ENCODE results near the gene JOSD2. TPM values are rescaled to one million over a fixed set of nuclear protein-coding genes. Genes with fewer than 3 reads are reported as not detected.
"Not testable (repeated sequence)": the region's sequence is repeated elsewhere in the genome, so short reads cannot be mapped to it uniquely, and the experiment has no call there.

Gene JOSD2
- total RNA-seq, 1 experiment from 2014 or later, result 17.7 TPM

DNA sequence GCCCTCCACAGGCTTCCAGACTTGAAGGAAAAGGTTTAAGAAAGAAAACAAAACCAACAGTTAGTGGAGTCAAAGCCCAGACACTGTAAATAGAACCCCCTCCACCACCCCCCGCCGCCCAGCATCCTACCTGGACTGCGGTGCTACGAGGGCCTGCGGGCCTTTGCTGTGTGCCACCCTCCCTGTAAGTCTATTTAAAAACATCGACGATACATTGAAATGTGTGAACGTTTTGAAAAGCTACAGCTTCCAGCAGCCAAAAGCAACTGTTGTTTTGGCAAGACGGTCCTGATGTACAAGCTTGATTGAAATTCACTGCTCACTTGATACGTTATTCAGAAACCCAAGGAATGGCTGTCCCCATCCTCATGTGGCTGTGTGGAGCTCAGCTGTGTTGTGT lies 28.1 kb downstream of the JOSD2 start:
- H3K27ac ChIP-seq, result no peak overlapping the region
- H3K4me1 ChIP-seq, result no peaks in the 10 kb centered on the region
- no peak for DNase-seq
- no peaks in the 10 kb centered on the region for H3K9me3 ChIP-seq (replicated peaks)
- H3K36me3 ChIP-seq, result peaks cover 22% of the 10 kb centered on the region
- H3K4me3 ChIP-seq, result no peak overlapping the region
- no peaks in the 10 kb centered on the region for H3K27me3 ChIP-seq

GRCh38 chr19:50482271-50482855 lies 28.6 kb downstream of the JOSD2 start:
- DNase-seq, result no peak
- no peaks in the 10 kb centered on the region for H3K9me3 ChIP-seq (replicated peaks)
- no peak overlapping the region for H3K27ac ChIP-seq
- no peaks in the 10 kb centered on the region; the same call in 1 of the 2 replicates for H3K4me1 ChIP-seq
- no peak overlapping the region for H3K4me3 ChIP-seq
- no peaks in the 10 kb centered on the region for H3K27me3 ChIP-seq
- H3K36me3 ChIP-seq, result peaks cover 16% of the 10 kb centered on the region

- Histone ChIP-seq H3K36me3 (peaks cover 8% of the 10 kb centered on the region), H3K4me1 (no peaks in the 10 kb centered on the region; the same call in 1 of the 2 replicates), H3K27ac (no peak overlapping the region), H3K27me3 (no peaks in the 10 kb centered on the region), H3K9me3 (replicated peaks) (no peaks in the 10 kb centered on the region), H3K4me3 (no peak overlapping the region)
- DNase-seq, result no peak
These were observed 29.4 kb downstream of the JOSD2 start for GRCh38 chr19:50481351-50482149.

DNA sequence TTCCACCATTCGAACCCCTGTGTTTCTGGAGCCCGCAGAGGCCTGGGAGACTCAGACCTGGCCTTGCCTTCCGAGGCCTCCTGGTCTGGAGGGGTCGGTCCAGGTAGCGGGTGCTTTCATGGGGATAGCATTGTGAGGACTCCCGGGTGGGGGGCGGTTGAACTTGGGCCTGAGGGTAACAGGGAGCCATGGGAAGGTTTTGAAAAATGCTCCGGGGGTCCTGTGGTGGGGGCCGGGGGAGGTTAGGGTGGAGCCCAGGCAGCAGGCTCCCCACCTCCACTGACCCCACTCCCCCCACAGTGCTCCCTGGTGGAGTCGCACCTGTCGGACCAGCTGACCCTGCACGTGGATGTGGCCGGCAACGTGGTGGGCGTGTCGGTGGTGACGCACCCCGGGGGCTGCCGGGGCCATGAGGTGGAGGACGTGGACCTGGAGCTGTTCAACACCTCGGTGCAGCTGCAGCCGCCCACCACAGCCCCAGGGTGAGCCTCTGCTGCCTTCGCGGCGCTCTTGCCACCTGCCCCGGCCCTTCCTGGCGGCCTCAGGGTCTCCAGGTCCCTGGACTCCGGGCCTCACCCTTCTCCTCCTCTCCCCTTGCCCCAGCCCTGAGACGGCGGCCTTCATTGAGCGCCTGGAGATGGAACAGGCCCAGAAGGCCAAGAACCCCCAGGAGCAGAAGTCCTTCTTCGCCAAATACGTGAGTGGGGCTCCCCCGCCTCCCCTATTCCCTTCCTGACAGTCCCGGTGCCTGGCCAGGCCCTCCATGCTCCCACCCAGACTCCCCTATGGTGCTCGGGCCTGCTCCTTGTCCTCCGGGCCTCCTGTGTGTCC lies 30.5 kb downstream of the JOSD2 start:
- no peak overlapping the region for H3K4me3 ChIP-seq
- H3K4me1 ChIP-seq, result no peaks in the 10 kb centered on the region; the same call in 1 of the 2 replicates

GRCh38 chr19:50479761-50480251 lies 31.2 kb downstream of the JOSD2 start:
- no peak overlapping the region for H3K27ac ChIP-seq
- no peaks in the 10 kb centered on the region; the same call in 1 of the 2 replicates for H3K4me1 ChIP-seq
- no peaks in the 10 kb centered on the region for H3K36me3 ChIP-seq
- H3K9me3 ChIP-seq (replicated peaks), result no peaks in the 10 kb centered on the region
- no peaks in the 10 kb centered on the region for H3K27me3 ChIP-seq
- no peak for DNase-seq
- H3K4me3 ChIP-seq, result no peak overlapping the region

More for the DNA sequence above, 30.5 kb downstream of the JOSD2 start:
- Histone ChIP-seq H3K36me3 (no peaks in the 10 kb centered on the region), H3K9me3 (replicated peaks) (no peaks in the 10 kb centered on the region), H3K27ac (no peak overlapping the region), H3K27me3 (no peaks in the 10 kb centered on the region)
- DNase-seq, result no peak

DNA sequence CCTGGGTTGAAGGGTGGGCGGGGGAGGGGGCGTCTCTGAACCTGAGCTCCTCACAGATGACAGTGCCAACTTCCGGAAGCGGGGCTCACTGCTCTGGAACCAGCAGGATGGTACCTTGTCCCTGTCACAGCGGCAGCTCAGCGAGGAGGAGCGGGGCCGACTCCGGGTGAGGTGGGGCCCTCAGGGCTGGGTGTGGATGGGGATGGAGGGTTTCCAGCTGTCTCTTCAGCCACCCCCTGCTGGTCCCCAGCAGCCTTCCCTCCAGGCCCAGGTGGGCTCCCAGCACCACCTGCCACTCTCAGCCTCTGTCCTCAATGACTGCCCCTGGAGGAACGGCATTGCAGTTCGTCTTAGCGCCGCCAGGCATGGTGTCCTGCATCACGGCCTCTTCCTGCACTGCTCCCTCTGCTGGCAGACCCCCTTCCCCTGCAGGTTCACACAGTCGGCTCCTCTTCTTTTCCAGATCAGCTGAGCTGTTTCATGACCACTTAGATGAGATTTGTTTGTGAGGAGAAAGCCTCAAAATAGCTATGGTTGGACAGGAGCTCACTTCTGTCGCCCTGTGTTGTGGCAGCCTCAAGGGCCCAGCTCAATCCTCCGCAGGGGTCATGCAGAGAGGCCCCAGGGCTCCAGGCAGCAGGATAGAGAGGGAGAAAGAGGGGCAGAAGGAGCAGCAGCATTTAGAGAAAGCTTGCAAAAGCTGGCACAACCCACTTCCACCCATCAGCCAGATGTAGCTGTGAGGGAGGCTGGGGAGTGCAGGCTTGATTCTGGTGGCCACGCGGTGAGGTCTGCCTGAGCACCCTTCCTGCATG lies 31.9 kb downstream of the JOSD2 start:
- H3K4me1 ChIP-seq, result no peaks in the 10 kb centered on the region; the same call in 1 of the 2 replicates
- DNase-seq, result peak; percentile 73 to 77
- no peak overlapping the region for H3K27ac ChIP-seq
- H3K4me3 ChIP-seq, result no peak overlapping the region
- no peaks in the 10 kb centered on the region for H3K9me3 ChIP-seq (replicated peaks)
- no peaks in the 10 kb centered on the region for H3K36me3 ChIP-seq
- no peaks in the 10 kb centered on the region for H3K27me3 ChIP-seq

GRCh38 chr19:50477751-50478515 lies 33.1 kb downstream of the JOSD2 start:
- Histone ChIP-seq H3K27me3 (no peaks in the 10 kb centered on the region), H3K9me3 (replicated peaks) (no peaks in the 10 kb centered on the region), H3K36me3 (no peaks in the 10 kb centered on the region), H3K27ac (no peak overlapping the region), H3K4me3 (no peak overlapping the region), H3K4me1 (no peaks in the 10 kb centered on the region; the same call in 1 of the 2 replicates)
- no peak for DNase-seq

DNA sequence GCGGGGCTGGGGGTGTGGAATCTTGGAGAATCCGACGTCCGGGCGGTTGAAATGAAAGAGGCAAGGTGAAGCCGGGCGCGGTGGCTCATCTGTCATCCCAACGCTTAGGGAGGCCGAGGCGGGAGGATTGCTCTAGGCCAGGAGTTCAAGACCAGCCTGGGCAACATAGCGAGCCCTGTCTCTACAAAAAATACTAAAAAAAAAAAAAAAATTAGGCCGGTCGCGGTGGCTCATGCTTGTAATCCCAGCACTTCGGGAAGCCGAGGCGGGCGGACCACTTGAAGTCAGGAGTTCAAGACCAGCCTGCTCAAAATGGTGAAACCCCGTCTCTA lies 34.1 kb downstream of the JOSD2 start:
- Histone ChIP-seq H3K36me3 (no peaks in the 10 kb centered on the region), H3K27ac (no peak overlapping the region), H3K4me3 (peak overlapping the region; percentile 79), H3K9me3 (replicated peaks) (no peaks in the 10 kb centered on the region), H3K4me1 (no peaks in the 10 kb centered on the region; the same call in 1 of the 2 replicates), H3K27me3 (no peaks in the 10 kb centered on the region)
- DNase-seq, result no peak

DNA sequence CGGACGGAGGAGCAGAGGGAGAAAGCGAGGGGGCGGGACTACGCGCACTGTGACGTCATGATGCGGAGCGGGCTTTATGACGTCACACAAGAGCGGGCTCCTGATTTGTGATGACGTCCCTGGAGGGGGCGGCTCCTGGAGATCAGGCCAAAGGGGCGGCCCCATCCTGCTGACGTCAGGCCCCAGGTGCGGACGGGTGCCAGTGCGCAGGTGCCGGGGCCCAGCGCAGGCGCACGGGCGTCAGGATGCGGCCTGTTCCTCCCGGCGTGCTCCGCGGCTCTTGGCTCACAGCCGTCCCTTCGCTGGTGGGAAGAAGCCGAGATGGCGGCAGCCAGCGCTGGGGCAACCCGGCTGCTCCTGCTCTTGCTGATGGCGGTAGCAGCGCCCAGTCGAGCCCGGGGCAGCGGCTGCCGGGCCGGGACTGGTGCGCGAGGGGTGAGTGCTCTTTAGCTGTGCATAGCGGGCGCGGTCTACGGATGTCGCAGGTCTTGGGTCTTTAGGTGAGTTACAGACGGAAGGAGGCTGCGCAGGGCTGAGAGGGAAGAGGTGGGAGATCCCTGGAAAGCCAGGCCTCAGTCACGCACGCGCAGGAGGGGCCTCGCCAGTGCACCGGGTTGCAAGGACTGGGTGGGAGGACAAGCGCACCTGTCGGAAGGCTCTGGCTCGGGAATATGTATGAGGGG lies 34.6 kb downstream of the JOSD2 start, which contains the start of the genes EMC10 and GARIN5A:
Gene EMC10, plus strand, starts transcription at position 284 of the 683 bp plus-strand sequence. Its CDS starts 38 bp downstream, at position 322.
Gene GARIN5A, minus strand, starts transcription at position 625 of the 683 bp plus-strand sequence. Its CDS starts 460 bp downstream, at position 165.
- peak; percentile 89 to 91 for DNase-seq
- Histone ChIP-seq H3K27me3 (no peaks in the 10 kb centered on the region), H3K4me1 (no peaks in the 10 kb centered on the region; the same call in 1 of the 2 replicates), H3K27ac (peak within 1 kb of the TSS; percentile 64), H3K4me3 (peak within 1 kb of the TSS; percentile 79), H3K36me3 (no peaks in the 10 kb centered on the region), H3K9me3 (replicated peaks) (no peaks in the 10 kb centered on the region)

- DNase-seq, result no peak
- H3K27ac ChIP-seq, result no peak overlapping the region
- peak overlapping the region; percentile 79 for H3K4me3 ChIP-seq
- H3K9me3 ChIP-seq (replicated peaks), result no peaks in the 10 kb centered on the region
- no peaks in the 10 kb centered on the region; the same call in 1 of the 2 replicates for H3K4me1 ChIP-seq
- no peaks in the 10 kb centered on the region for H3K27me3 ChIP-seq
- H3K36me3 ChIP-seq, result no peaks in the 10 kb centered on the region
These were observed 35.2 kb downstream of the JOSD2 start for GRCh38 chr19:50475736-50476223.

DNA sequence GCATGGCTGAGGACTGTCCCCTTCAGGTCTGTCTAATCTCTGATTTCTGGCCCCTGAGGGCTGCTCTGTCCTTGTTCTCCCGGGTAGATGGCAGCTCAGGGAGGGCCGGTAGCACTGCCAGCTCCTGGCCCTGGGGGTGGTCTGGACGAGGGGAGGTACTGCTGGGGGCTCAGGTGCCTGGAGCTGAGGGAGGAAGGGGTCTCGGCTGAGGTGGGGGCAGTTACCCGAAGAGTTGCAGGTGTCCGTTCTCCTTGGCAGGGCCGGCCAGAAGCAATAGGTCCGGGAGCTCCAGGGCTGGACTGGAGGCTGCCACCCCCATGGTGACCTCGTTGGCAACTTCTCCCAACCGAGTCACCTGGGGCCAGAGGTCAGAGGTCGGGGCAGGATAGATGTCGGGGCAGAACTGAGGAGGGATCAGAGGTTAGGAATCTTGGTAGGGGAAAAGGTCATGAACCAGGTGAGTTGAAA lies 35.9 kb downstream of the JOSD2 start:
- H3K27ac ChIP-seq, result no peak overlapping the region
- H3K4me3 ChIP-seq, result no peak overlapping the region
- no peaks in the 10 kb centered on the region; the same call in 1 of the 2 replicates for H3K4me1 ChIP-seq
- H3K9me3 ChIP-seq (replicated peaks), result no peaks in the 10 kb centered on the region
- DNase-seq, result no peak
- H3K36me3 ChIP-seq, result no peaks in the 10 kb centered on the region
- no peaks in the 10 kb centered on the region for H3K27me3 ChIP-seq

- DNase-seq; H3K9me3 ChIP-seq (replicated peaks); H3K4me1 ChIP-seq; H3K27ac ChIP-seq; H3K36me3 ChIP-seq; H3K27me3 ChIP-seq; H3K4me3 ChIP-seq: not testable (repeated sequence)
These were observed 37.7 kb downstream of the JOSD2 start for GRCh38 chr19:50473336-50473735.

GRCh38 chr19:50468818-50469217 lies 42.2 kb downstream of the JOSD2 start:
- no peak for DNase-seq
- no peak overlapping the region for H3K27ac ChIP-seq
- H3K9me3 ChIP-seq (replicated peaks), result no peaks in the 10 kb centered on the region
- H3K4me1 ChIP-seq, result peaks cover 14% of the 10 kb centered on the region
- H3K36me3 ChIP-seq, result no peaks in the 10 kb centered on the region
- no peaks in the 10 kb centered on the region for H3K27me3 ChIP-seq
- H3K4me3 ChIP-seq, result no peak overlapping the region

All from SJCRH30 (cell line).